Measurements from ENCODE around the gene ZNF45. TPM values are rescaled to one million over a fixed set of nuclear protein-coding genes. Genes with fewer than 3 reads are reported as not detected.

ZNF45 gene
- total and polyA plus RNA-seq, 2 of the 13 experiments (the other 11 are each of a cell fraction or from before 2014, with no cell fraction given), result 2.4 to 11.3 TPM

GRCh38 chr19:43950834-43951645 lies 16.0 kb upstream of the ZNF45 start, which contains the start of gene ZNF221 (continued):
- TF ChIP-seq MNT (IDR thresholded peaks at IDR 0.05) (no peak), ZNF235 (CRISPR knock-in tag; IDR thresholded peaks at IDR 0.05; ENCODE audit: borderline replicate concordance) (no peak), ZNF747 (CRISPR knock-in tag; IDR thresholded peaks at IDR 0.05; ENCODE audit: borderline replicate concordance) (no peak), SPEN (CRISPR knock-in tag; IDR thresholded peaks at IDR 0.05; ENCODE audit: low read depth) (peak; percentile 96), ZNF496 (CRISPR knock-in tag; IDR thresholded peaks at IDR 0.05; ENCODE audit: insufficient replicate concordance) (no peak), E2F5 (CRISPR knock-in tag; conservative IDR thresholded peaks at IDR 0.05) (no peak), NFKBIZ (CRISPR knock-in tag; IDR thresholded peaks at IDR 0.05) (peak; percentile 51; the same call in 1 of the 2 replicates), SIX4 (CRISPR knock-in tag; IDR thresholded peaks at IDR 0.05) (no peak), SOX6 (IDR thresholded peaks at IDR 0.05) (no peak), SOX6 (CRISPR knock-in tag; IDR thresholded peaks at IDR 0.05) (no peak), IKZF5 (CRISPR knock-in tag; IDR thresholded peaks at IDR 0.05) (peak; percentile 53; the same call in 1 of the 2 replicates), SIX1 (CRISPR knock-in tag; IDR thresholded peaks at IDR 0.05; ENCODE audit: borderline replicate concordance) (no peak), MATR3 (CRISPR knock-in tag; IDR thresholded peaks at IDR 0.05) (no peak), SCMH1 (CRISPR knock-in tag; IDR thresholded peaks at IDR 0.05; ENCODE audit: borderline replicate concordance) (no peak), ZNF609 (CRISPR knock-in tag; IDR thresholded peaks at IDR 0.05; ENCODE audit: borderline replicate concordance) (no peak), ZNF263 (CRISPR knock-in tag; IDR thresholded peaks at IDR 0.05) (no peak), HNRNPL (IDR thresholded peaks at IDR 0.05; ENCODE audit: low read depth, low read length) (no peak), MLLT10 (CRISPR knock-in tag; IDR thresholded peaks at IDR 0.05) (no peak), EEA1 (CRISPR knock-in tag; IDR thresholded peaks at IDR 0.05; ENCODE audit: borderline replicate concordance) (no peak), GTF2F1 (IDR thresholded peaks at IDR 0.05; ENCODE audit: low read length) (no peak), TOE1 (CRISPR knock-in tag; IDR thresholded peaks at IDR 0.05) (no peak), SNAPC5 (CRISPR knock-in tag; IDR thresholded peaks at IDR 0.05; ENCODE audit: borderline replicate concordance) (no peak)
